ENCODE data around the gene FNDC3B.

FNDC3B gene

GRCh38 chr3:172124271-172124670 lies 84.9 kb downstream of the FNDC3B start:
- in situ Hi-C loops (cut with MboI; ENCODE audit: low pct_unique_long_range_greater_than_20kb, low sequenced_read_pairs, unreplicated experiment), result no loop called here
- TF ChIP-seq, protein P1, sequence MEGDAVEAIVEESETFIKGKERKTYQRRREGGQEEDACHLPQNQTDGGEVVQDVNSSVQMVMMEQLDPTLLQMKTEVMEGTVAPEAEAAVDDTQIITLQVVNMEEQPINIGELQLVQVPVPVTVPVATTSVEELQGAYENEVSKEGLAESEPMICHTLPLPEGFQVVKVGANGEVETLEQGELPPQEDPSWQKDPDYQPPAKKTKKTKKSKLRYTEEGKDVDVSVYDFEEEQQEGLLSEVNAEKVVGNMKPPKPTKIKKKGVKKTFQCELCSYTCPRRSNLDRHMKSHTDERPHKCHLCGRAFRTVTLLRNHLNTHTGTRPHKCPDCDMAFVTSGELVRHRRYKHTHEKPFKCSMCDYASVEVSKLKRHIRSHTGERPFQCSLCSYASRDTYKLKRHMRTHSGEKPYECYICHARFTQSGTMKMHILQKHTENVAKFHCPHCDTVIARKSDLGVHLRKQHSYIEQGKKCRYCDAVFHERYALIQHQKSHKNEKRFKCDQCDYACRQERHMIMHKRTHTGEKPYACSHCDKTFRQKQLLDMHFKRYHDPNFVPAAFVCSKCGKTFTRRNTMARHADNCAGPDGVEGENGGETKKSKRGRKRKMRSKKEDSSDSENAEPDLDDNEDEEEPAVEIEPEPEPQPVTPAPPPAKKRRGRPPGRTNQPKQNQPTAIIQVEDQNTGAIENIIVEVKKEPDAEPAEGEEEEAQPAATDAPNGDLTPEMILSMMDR (IDR thresholded peaks at IDR 0.05; ENCODE audit: extremely low read depth, insufficient read depth, missing control alignments), result no peak
- no peak for DNase-seq (ENCODE audit: low spot score)

DNA sequence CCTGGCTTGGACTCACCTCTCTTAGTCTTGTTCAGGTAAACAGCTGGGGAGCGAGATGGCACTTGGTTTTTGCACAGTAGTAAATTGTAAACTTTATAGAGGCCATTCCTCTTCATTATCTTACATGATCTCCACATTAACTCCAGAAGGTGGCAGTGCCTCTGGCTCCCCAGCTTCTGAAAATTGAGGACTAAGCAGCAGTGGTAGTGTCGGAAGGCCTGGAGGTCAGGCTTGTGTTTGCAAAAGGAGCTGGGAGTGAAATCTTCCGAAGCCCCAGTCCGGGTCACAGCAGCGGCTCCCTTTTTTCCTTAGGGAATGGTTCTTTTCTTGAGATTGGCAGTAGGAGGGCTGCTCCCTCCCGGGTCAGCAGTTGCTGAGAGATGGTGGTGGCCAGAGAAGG lies 85.7 kb downstream of the FNDC3B start:
- in situ Hi-C loops (cut with MboI; ENCODE audit: low pct_unique_long_range_greater_than_20kb, low sequenced_read_pairs, unreplicated experiment), result no loop called here
- DNase-seq (ENCODE audit: low spot score), result no peak
- TF ChIP-seq, protein P1 (IDR thresholded peaks at IDR 0.05; ENCODE audit: extremely low read depth, insufficient read depth, missing control alignments), result no peak

GRCh38 chr3:172125963-172126457 lies 86.6 kb downstream of the FNDC3B start:
- DNase-seq (ENCODE audit: low spot score), result no peak
- TF ChIP-seq, protein P1 (IDR thresholded peaks at IDR 0.05; ENCODE audit: extremely low read depth, insufficient read depth, missing control alignments), result no peak
- in situ Hi-C loops (cut with MboI; ENCODE audit: low pct_unique_long_range_greater_than_20kb, low sequenced_read_pairs, unreplicated experiment), result no loop called here

DNA sequence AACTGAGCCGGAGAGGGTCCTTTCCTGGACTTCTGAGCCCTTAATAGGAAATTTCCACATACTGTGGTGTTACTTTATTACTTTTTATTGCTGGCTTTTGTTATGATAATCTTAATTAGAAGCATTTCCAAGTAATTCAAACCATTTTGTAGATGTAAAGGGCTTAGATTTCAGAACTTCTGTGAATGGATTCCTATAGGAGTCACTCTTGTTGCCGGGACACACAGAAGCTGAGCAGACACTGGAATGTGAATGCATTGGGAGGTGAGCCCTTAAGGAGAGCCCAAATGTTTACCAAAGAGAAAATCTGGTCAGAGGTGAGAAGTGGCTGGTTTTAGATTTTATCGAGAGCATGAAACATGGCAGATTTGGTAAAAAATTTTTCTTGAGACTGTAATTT lies 87.4 kb downstream of the FNDC3B start:
- DNase-seq (ENCODE audit: low spot score), result no peak
- in situ Hi-C loops (cut with MboI; ENCODE audit: low pct_unique_long_range_greater_than_20kb, low sequenced_read_pairs, unreplicated experiment), result no loop called here
- TF ChIP-seq, protein P1 (IDR thresholded peaks at IDR 0.05; ENCODE audit: extremely low read depth, insufficient read depth, missing control alignments), result no peak

- TF ChIP-seq, protein P1 (IDR thresholded peaks at IDR 0.05; ENCODE audit: extremely low read depth, insufficient read depth, missing control alignments), result no peak
- DNase-seq (ENCODE audit: low spot score), result no peak
- in situ Hi-C loops (cut with MboI; ENCODE audit: low pct_unique_long_range_greater_than_20kb, low sequenced_read_pairs, unreplicated experiment), result no loop called here
Observed at GRCh38 chr3:172127141-172127540, 87.8 kb downstream of the FNDC3B start.

GRCh38 chr3:172127929-172128580 lies 88.7 kb downstream of the FNDC3B start:
- DNase-seq (ENCODE audit: low spot score), result no peak

More at GRCh38 chr3:172127929-172128580, 88.7 kb downstream of the FNDC3B start:
- in situ Hi-C loops (cut with MboI; ENCODE audit: low pct_unique_long_range_greater_than_20kb, low sequenced_read_pairs, unreplicated experiment), result no loop called here
- TF ChIP-seq, protein P1 (IDR thresholded peaks at IDR 0.05; ENCODE audit: extremely low read depth, insufficient read depth, missing control alignments), result no peak

Data from GM13977 (cell line).